ENCODE data around the gene C15orf61.

Gene C15orf61

GRCh38 chr15:67512933-67513714 lies 7.8 kb upstream of the C15orf61 start:
- no peak for DNase-seq (ENCODE audit: low read depth, low spot score)

GRCh38 chr15:67515090-67515489 lies 5.8 kb upstream of the C15orf61 start:
- DNase-seq (ENCODE audit: low read depth, low spot score), result no peak

GRCh38 chr15:67515557-67515956 lies 5.4 kb upstream of the C15orf61 start:
- DNase-seq (ENCODE audit: low read depth, low spot score), result no peak

GRCh38 chr15:67520321-67521028 lies 456 bp upstream of the C15orf61 start:
- DNase-seq (ENCODE audit: low read depth, low spot score), result no peak

GRCh38 chr15:67521783-67522568 lies 1.0 kb downstream of the C15orf61 start:
- no peak for DNase-seq (ENCODE audit: low read depth, low spot score)

- DNase-seq (ENCODE audit: low read depth, low spot score), result no peak
Observed at GRCh38 chr15:67523330-67523729, 2.4 kb downstream of the C15orf61 start.

GRCh38 chr15:67524235-67524634 lies 3.3 kb downstream of the C15orf61 start:
- no peak for DNase-seq (ENCODE audit: low read depth, low spot score)

GRCh38 chr15:67528513-67528912 lies 7.6 kb downstream of the C15orf61 start:
- no peak for DNase-seq (ENCODE audit: low read depth, low spot score)

GRCh38 chr15:67531379-67531914 lies 10.5 kb downstream of the C15orf61 start:
- no peak for DNase-seq (ENCODE audit: low read depth, low spot score)

GRCh38 chr15:67533873-67534272 lies 12.9 kb downstream of the C15orf61 start:
- DNase-seq (ENCODE audit: low read depth, low spot score), result no peak

GRCh38 chr15:67534360-67534759 lies 13.4 kb downstream of the C15orf61 start:
- DNase-seq (ENCODE audit: low read depth, low spot score), result no peak

GRCh38 chr15:67537771-67538170 lies 16.8 kb downstream of the C15orf61 start:
- DNase-seq (ENCODE audit: low read depth, low spot score), result no peak

GRCh38 chr15:67542420-67543347 lies 21.8 kb downstream of the C15orf61 start, which contains the start of gene MAP2K5:
TSS of gene MAP2K5 (plus strand) at chr15:67542703. CDS start at chr15:67543336, 633 bp downstream.
- peak; percentile 59 for DNase-seq (ENCODE audit: low read depth, low spot score)

GRCh38 chr15:67543348-67543718 lies 22.4 kb downstream of the C15orf61 start:
- DNase-seq (ENCODE audit: low read depth, low spot score), result no peak

- no peak for DNase-seq (ENCODE audit: low read depth, low spot score)
Observed at GRCh38 chr15:67544475-67544874, 23.5 kb downstream of the C15orf61 start.

- DNase-seq (ENCODE audit: low read depth, low spot score), result no peak
Observed at GRCh38 chr15:67545864-67546263, 24.9 kb downstream of the C15orf61 start.

- DNase-seq (ENCODE audit: low read depth, low spot score), result no peak
Observed at GRCh38 chr15:67547064-67547463, 26.1 kb downstream of the C15orf61 start.

- no peak for DNase-seq (ENCODE audit: low read depth, low spot score)
Observed at GRCh38 chr15:67547836-67548235, 26.9 kb downstream of the C15orf61 start.

- no peak for DNase-seq (ENCODE audit: low read depth, low spot score)
Observed at GRCh38 chr15:67548236-67548852, 27.4 kb downstream of the C15orf61 start.

- no peak for DNase-seq (ENCODE audit: low read depth, low spot score)
Observed at GRCh38 chr15:67548862-67549651, 28.1 kb downstream of the C15orf61 start.

Data from activated naive CD8-positive, alpha-beta T cell treated with anti-CD3 and anti-CD28 coated beads, Interleukin-2, amount 50 U/mL, for 16 hours (primary cell).